Fibroblast of lung (primary cell): Measurements from ENCODE around the gene BMP4. TPM values are rescaled to one million over a fixed set of nuclear protein-coding genes. Genes with fewer than 3 reads are reported as not detected.

ENCODE experiments used
- DNase-seq, 2 donors: peaks; one replicate each; pipeline versions ENCODE4 v3.0.0 to v3.0.0-alpha.2; 2010; ENCODE audit warnings: low read depth in 2 of 2
- H2AFZ ChIP-seq: 2 replicates; pipeline ENCODE4 v1.5.1; 2012; ENCODE audit warnings: low read length, control low read depth, inconsistent platforms
- H3K27ac ChIP-seq: 2 replicates; pipeline ENCODE4 v1.5.1; 2011; ENCODE audit warnings: low read length, control low read depth; ENCODE audit not compliant: insufficient read depth
- H3K27me3 ChIP-seq: 2 replicates; pipeline ENCODE4 v1.5.1; 2011; ENCODE audit warnings: mild to moderate bottlenecking, low read length; ENCODE audit not compliant: control insufficient read depth, insufficient read depth
- H3K36me3 ChIP-seq: 2 replicates; pipeline ENCODE4 v1.5.1; 2011; ENCODE audit warnings: low read length; ENCODE audit not compliant: control insufficient read depth, insufficient read depth
- H3K4me1 ChIP-seq: 2 replicates; pipeline ENCODE4 v1.5.1; 2011; ENCODE audit warnings: low read length; ENCODE audit not compliant: control insufficient read depth, insufficient read depth; ENCODE audit errors: extremely low read depth
- H3K4me2 ChIP-seq: 2 replicates; pipeline ENCODE4 v1.5.1; 2011; ENCODE audit warnings: low read length, control low read depth; ENCODE audit not compliant: insufficient read depth; ENCODE audit errors: extremely low read depth
- H3K4me3 ChIP-seq, 4 experiments: fragments of 200-600 bp in 1 of 4; sonication (generic) in 1 of 4; replicated peaks in 1 of 4; 2 replicates each; pipeline ENCODE4 v1.5.1; 2011 to 2016; ENCODE audit warnings: low read length in 4 of 4, low read depth in 3 of 4, mild to moderate bottlenecking in 3 of 4, control low read depth in 2 of 4, inconsistent platforms in 1 of 4, mixed read lengths in 1 of 4; ENCODE audit not compliant: insufficient read depth in 1 of 4; ENCODE audit errors: control extremely low read depth in 1 of 4
- H3K79me2 ChIP-seq: 2 replicates; pipeline ENCODE4 v1.5.1; 2012; ENCODE audit warnings: mild to moderate bottlenecking, low read length, inconsistent platforms; ENCODE audit not compliant: control insufficient read depth, insufficient read depth
- H3K9ac ChIP-seq: 2 replicates; pipeline ENCODE4 v1.5.1; 2011; ENCODE audit warnings: mild to moderate bottlenecking, low read length, control low read depth; ENCODE audit not compliant: insufficient read depth
- H3K9me3 ChIP-seq: 2 replicates; pipeline ENCODE4 v1.5.1; 2012; ENCODE audit warnings: low read depth, low read length; ENCODE audit not compliant: control insufficient read depth, insufficient read depth
- H4K20me1 ChIP-seq: 2 replicates; pipeline ENCODE4 v1.5.1; 2011; ENCODE audit warnings: low read length; ENCODE audit not compliant: control insufficient read depth, insufficient read depth; ENCODE audit errors: extremely low read depth
- CTCF ChIP-seq, 2 donors: IDR thresholded peaks in 1 of 2; conservative IDR thresholded peaks in 1 of 2; 1 replicate in 1 of 2; 2 replicates in 1 of 2; pipeline ENCODE4 v1.5.1; 2011 to 2012; ENCODE audit warnings: low read length in 2 of 2, control low read depth in 1 of 2, inconsistent platforms in 1 of 2, low read depth in 1 of 2, mild to moderate bottlenecking in 1 of 2
- EZH2 ChIP-seq: IDR thresholded peaks from 2 replicates; pipeline ENCODE4 v1.5.1; 2012; ENCODE audit warnings: low read length, control low read depth, mild to moderate bottlenecking; ENCODE audit errors: missing control alignments
- polyA minus RNA-seq: library from RNA; depleted of rRNA, polyadenylated mRNA; stranded (reverse); fragments of >200 nt; gene quantifications from 2 replicates; pipeline ENCODE4 v1.2.3, GENCODE V29; 2011; ENCODE audit warnings: low replicate concordance
- polyA plus RNA-seq, 2 donors: library from polyadenylated mRNA; depleted of rRNA in 1 of 2; stranded (reverse) in 1 of 2; unstranded in 1 of 2; fragments of >200 nt; gene quantifications; 2 replicates each; pipeline ENCODE4 v1.2.1, GENCODE V29; 2011 to 2012; ENCODE audit warnings: missing spikeins in 1 of 2
- total RNA-seq: library from RNA; depleted of rRNA; stranded (reverse); fragments of >200 nt; gene quantifications from 2 replicates; pipeline ENCODE4 v1.2.1, GENCODE V29; 2014

Gene BMP4
- total RNA-seq (27.2 and 77.5 TPM in 2 replicates), polyA plus RNA-seq (11.4 and 22.9 TPM in 2 replicates), polyA minus RNA-seq (11.3 and 36.3 TPM in 2 replicates)
- 17.1 and 34.4 TPM in 2 replicates for polyA plus RNA-seq (2012)

- H4K20me1 ChIP-seq: no peaks in the 10 kb centered on the region
- peak within 1 kb of the TSS; percentile 37 for H3K9ac ChIP-seq
- H3K9me3 ChIP-seq: no peaks in the 10 kb centered on the region
- peak within 1 kb of the TSS; percentile 97 for H3K4me2 ChIP-seq
- H3K36me3 ChIP-seq: no peaks in the 10 kb centered on the region
- no peaks in the 10 kb centered on the region for H3K4me1 ChIP-seq
- peaks cover 6% of the 10 kb centered on the region for H3K27me3 ChIP-seq
- H3K4me3 ChIP-seq: peak within 1 kb of the TSS; percentile 70 to 94 (median 78)
- peaks cover 2% of the 10 kb centered on the region for H3K79me2 ChIP-seq
- TF ChIP-seq EZH2: no peak
- TF ChIP-seq CTCF (conservative IDR thresholded peaks at IDR 0.05 in 1 of 2, IDR thresholded peaks at IDR 0.05 in 1 of 2; ENCODE audit: low read depth in 1 of 2, low read length in 2 of 2): peak in 1 of 2 donors; percentile 1
- DNase-seq: peak; percentile 65 to 66
- H3K27ac ChIP-seq: peak within 1 kb of the TSS; percentile 19
- H2AFZ ChIP-seq: peak within 1 kb of the TSS; percentile 73
Measured at GRCh38 chr14:53956427-53957201, at the start of gene BMP4. Gene BMP4 (minus strand): TSS chr14:53956825. CDS start chr14:53952222, 4,603 bp downstream.

DNA sequence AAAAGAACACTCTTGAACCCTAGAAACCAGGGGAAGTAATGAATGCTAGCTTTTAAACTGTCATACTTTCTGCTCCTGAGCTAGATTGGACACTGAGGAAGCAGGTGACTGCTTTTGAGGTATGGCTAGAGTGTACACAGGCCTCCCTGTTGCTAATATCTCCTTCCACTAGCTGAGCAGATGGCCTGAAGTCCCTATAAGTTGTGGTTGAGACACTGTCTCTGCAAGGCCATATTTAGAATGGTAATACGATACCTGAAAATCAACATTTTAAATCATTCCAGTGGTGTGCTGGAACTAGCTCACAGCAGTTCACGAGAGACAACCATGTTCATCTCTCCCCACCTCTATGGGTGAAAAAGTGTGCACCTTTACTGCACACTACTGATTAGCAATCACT lies 46.4 kb upstream of the BMP4 start:
- H3K9ac ChIP-seq: no peak overlapping the region
- no peak overlapping the region for H3K4me3 ChIP-seq
- no peak for DNase-seq
- H3K4me1 ChIP-seq: no peaks in the 10 kb centered on the region
- no peak overlapping the region for H2AFZ ChIP-seq
- no peak overlapping the region for H3K27ac ChIP-seq
- H3K4me2 ChIP-seq: no peak overlapping the region
- H3K9me3 ChIP-seq: no peaks in the 10 kb centered on the region
- H3K27me3 ChIP-seq: no peaks in the 10 kb centered on the region
- no peaks in the 10 kb centered on the region for H3K79me2 ChIP-seq
- no peak for TF ChIP-seq CTCF (conservative IDR thresholded peaks at IDR 0.05 in 1 of 2, IDR thresholded peaks at IDR 0.05 in 1 of 2; ENCODE audit: low read depth in 1 of 2, low read length in 2 of 2)
- TF ChIP-seq EZH2: no peak
- no peaks in the 10 kb centered on the region for H3K36me3 ChIP-seq
- H4K20me1 ChIP-seq: no peaks in the 10 kb centered on the region

GRCh38 chr14:54002653-54003052 lies 46.0 kb upstream of the BMP4 start:
- Histone ChIP-seq H2AFZ (no peak overlapping the region), H3K36me3 (no peaks in the 10 kb centered on the region), H3K27me3 (no peaks in the 10 kb centered on the region), H3K9me3 (no peaks in the 10 kb centered on the region), H3K9ac (no peak overlapping the region), H3K79me2 (no peaks in the 10 kb centered on the region), H3K4me2 (no peak overlapping the region), H3K4me1 (no peaks in the 10 kb centered on the region), H3K4me3 (no peak overlapping the region), H3K27ac (no peak overlapping the region), H4K20me1 (no peaks in the 10 kb centered on the region)
- no peak for TF ChIP-seq CTCF (conservative IDR thresholded peaks at IDR 0.05 in 1 of 2, IDR thresholded peaks at IDR 0.05 in 1 of 2; ENCODE audit: low read depth in 1 of 2, low read length in 2 of 2)
- no peak for TF ChIP-seq EZH2
- peak in 1 of 2 donors; percentile 89 for DNase-seq
